HEK293T (cell line): Measurements from ENCODE around the gene TPK1.

Experiments
- CTCF ChIA-PET: fragments of 350-600 bp; formaldehyde crosslinking; extraction: SDS; loops from one replicate; lab custom pipeline; 2021; ENCODE audit warnings: antibody characterized with exemption, inconsistent platforms; lab: Yijun Ruan, JAX
- POLR2A ChIA-PET: fragments of 350-600 bp; formaldehyde crosslinking; extraction: SDS; loops from one replicate; lab custom pipeline; 2020; ENCODE audit warnings: antibody characterized with exemption, inconsistent platforms; lab: Yijun Ruan, JAX
- DNase-seq: peaks from one replicate; pipeline ENCODE4 v3.0.0; 2012; ENCODE audit warnings: mixed read lengths; ENCODE audit errors: extremely low spot score
- ARNT ChIP-seq: fragments of 450-650 bp; IDR thresholded peaks from 2 replicates; pipeline ENCODE4 v1.6.1; 2017; ENCODE audit warnings: mild to moderate bottlenecking
- BHLHE40 ChIP-seq: fragments of 450-650 bp; IDR thresholded peaks from 2 replicates; pipeline ENCODE4 v1.6.1; 2016; ENCODE audit warnings: mild to moderate bottlenecking, moderate library complexity, borderline replicate concordance
- CTBP1 ChIP-seq: fragments of 450-650 bp; IDR thresholded peaks from 2 replicates; pipeline ENCODE4 v1.6.1; 2016; ENCODE audit warnings: borderline replicate concordance
- ELF4 ChIP-seq: fragments of 450-650 bp; IDR thresholded peaks from 2 replicates; pipeline ENCODE4 v1.6.1; 2017; ENCODE audit warnings: antibody characterized with exemption
- FOXA1 ChIP-seq: fragments of 450-650 bp; IDR thresholded peaks from 2 replicates; pipeline ENCODE4 v1.6.1; 2016; ENCODE audit warnings: mild to moderate bottlenecking
- FOXK2 ChIP-seq: fragments of 450-650 bp; IDR thresholded peaks from 2 replicates; pipeline ENCODE4 v1.6.1; 2016; ENCODE audit warnings: mild to moderate bottlenecking
- FOXM1 ChIP-seq: fragments of 450-650 bp; IDR thresholded peaks from 2 replicates; pipeline ENCODE4 v1.6.1; 2017; ENCODE audit warnings: mild to moderate bottlenecking, borderline replicate concordance
- HDGF ChIP-seq: fragments of 450-650 bp; IDR thresholded peaks from 2 replicates; pipeline ENCODE4 v1.6.1; 2017; ENCODE audit warnings: antibody characterized with exemption, borderline replicate concordance
- L3MBTL2 ChIP-seq: fragments of 450-650 bp; conservative IDR thresholded peaks from 2 replicates; pipeline ENCODE4 v1.6.1; 2016; ENCODE audit warnings: mild to moderate bottlenecking
- LEF1 ChIP-seq: fragments of 450-650 bp; IDR thresholded peaks from 2 replicates; pipeline ENCODE4 v1.6.1; 2017; ENCODE audit warnings: mild to moderate bottlenecking, borderline replicate concordance
- NFRKB ChIP-seq: fragments of 450-650 bp; IDR thresholded peaks from 2 replicates; pipeline ENCODE4 v1.6.1; 2016; ENCODE audit warnings: mild to moderate bottlenecking, moderate library complexity
- SP1 ChIP-seq: fragments of 450-650 bp; IDR thresholded peaks from 2 replicates; pipeline ENCODE4 v1.6.1; 2017
- SUZ12 ChIP-seq: fragments of 450-650 bp; IDR thresholded peaks from 2 replicates; pipeline ENCODE4 v1.6.1; 2016; ENCODE audit warnings: mild to moderate bottlenecking
- TARDBP ChIP-seq: fragments of 450-650 bp; IDR thresholded peaks from 2 replicates; pipeline ENCODE4 v1.6.1; 2016
- ZNF384 ChIP-seq: fragments of 450-650 bp; IDR thresholded peaks from 2 replicates; pipeline ENCODE4 v1.6.1; 2016
- TF ChIP-seq, protein P1 (sequence below): fragments of 450-650 bp; IDR thresholded peaks from 2 replicates; pipeline ENCODE4 v1.6.1; 2016

The TPK1 gene

DNA sequence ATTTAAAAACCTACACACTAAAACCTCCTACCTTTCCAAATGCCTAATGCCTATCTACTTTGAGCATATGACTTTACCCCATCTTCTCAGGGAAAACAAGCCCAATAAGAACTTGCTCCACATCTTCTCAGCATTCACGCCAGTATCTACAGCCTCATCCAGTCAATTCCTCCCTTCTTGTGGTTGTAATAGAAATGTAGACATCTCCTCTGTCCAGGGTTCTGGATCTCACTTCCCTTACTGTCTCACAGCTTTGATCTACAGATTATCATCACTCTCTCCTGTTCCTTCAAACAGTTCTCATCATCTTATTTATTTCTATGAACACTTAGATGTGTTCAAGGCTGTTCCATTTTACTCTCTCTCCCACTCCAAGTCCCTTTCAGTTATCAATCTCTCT is 361.9 kb downstream of the TPK1 start:
- POLR2A ChIA-PET, result no interaction called here
- TF ChIP-seq NFRKB (no peak), L3MBTL2 (no peak), FOXA1 (no peak), CTBP1 (no peak), LEF1 (no peak), BHLHE40 (no peak), ELF4 (no peak), SP1 (no peak)
- CTCF ChIA-PET, result no interaction called here
- no peak for DNase-seq

DNA sequence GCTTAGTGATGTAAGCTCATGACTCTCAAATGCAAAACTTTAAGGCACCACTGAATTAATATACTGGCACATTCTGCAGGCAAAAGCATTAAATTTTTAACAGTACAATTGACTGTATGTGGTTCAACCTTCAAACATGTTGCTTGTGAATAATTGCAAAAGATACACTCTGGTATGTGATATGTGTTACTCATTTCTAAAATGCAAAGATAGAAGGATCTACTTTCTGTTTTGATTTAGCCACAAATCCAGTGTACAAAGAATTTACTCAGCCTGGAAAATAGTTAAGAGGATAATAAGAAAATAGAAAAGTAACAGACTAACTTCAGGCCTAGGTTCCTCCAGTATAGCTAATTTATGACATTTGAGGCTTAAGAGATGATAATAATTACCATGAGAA is 365.8 kb downstream of the TPK1 start:
- CTCF ChIA-PET, result no interaction called here
- POLR2A ChIA-PET, result no interaction called here
- TF ChIP-seq FOXK2 (no peak), SP1 (no peak), TARDBP (no peak), ARNT (no peak), FOXM1 (no peak), HDGF (no peak), BHLHE40 (no peak), FOXA1 (no peak), NFRKB (no peak), ZNF384 (no peak), ELF4 (no peak), SUZ12 (no peak), CTBP1 (no peak), LEF1 (no peak), L3MBTL2 (no peak)
- TF ChIP-seq, protein P1, sequence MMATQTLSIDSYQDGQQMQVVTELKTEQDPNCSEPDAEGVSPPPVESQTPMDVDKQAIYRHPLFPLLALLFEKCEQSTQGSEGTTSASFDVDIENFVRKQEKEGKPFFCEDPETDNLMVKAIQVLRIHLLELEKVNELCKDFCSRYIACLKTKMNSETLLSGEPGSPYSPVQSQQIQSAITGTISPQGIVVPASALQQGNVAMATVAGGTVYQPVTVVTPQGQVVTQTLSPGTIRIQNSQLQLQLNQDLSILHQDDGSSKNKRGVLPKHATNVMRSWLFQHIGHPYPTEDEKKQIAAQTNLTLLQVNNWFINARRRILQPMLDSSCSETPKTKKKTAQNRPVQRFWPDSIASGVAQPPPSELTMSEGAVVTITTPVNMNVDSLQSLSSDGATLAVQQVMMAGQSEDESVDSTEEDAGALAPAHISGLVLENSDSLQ, result no peak
- no peak for DNase-seq

DNA sequence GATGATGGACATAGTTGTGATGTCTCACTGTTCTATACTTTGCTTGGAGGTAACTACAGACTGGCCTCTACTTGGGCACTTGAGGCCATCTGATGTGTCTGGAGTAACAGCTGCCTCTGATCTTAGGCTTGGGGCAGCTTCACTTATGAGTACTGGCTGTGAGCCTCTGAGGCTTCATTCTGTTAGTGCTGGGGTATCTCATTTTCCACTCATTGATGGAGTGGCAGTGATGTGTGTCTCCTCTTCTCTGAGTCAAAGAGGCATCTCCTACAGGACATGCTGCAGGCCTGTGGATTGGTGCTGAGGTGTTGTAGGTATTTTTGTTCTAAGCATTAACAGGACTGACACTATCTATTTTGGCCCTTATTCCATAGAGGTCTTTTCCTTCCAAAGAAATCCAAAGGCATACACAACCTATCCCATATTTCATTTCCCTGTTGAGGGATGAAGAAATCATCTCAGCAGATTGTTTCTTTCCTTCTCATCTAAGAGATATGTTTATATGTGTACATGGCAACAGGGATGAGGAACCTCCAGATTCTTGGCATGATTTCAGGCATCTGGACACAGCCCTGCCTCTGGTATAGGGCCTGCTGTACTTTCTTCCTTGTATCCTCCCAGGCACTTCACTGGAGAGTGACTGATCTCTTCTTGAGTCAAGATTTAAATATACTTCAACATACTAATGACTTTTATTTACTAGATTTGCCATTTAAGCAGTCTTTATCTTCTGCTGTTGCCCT is 366.7 kb downstream of the TPK1 start:
- ChIA-PET CTCF (no interaction called here), POLR2A (no interaction called here)
- TF ChIP-seq BHLHE40, result no peak
- TF ChIP-seq, protein P1, result no peak
- TF ChIP-seq FOXA1, result no peak
- TF ChIP-seq CTBP1, result no peak
- DNase-seq, result no peak

DNA sequence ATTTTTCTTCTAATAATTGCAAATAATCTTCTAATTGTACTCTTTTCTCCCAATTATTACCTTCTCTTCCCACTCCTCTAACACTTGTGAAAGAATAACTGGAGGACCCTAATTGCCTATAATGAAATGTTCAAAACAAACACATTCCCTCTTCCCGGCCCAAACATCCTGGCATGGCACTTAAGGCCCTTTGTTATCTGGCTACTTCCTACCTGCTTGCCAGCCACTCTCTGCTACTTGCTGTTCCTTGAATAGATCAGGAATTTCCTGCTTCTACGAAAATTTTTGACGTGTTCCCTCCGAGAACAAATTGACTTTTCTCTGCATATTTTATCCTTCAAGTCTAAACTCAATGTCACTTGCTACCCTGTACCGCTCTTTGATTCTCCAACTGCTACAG is 376.2 kb downstream of the TPK1 start:
- ChIA-PET POLR2A (no interaction called here), CTCF (no interaction called here)
- TF ChIP-seq L3MBTL2 (no peak), ZNF384 (no peak), FOXK2 (no peak), BHLHE40 (no peak), NFRKB (no peak), FOXM1 (no peak), SP1 (no peak), HDGF (no peak)
- DNase-seq, result no peak

DNA sequence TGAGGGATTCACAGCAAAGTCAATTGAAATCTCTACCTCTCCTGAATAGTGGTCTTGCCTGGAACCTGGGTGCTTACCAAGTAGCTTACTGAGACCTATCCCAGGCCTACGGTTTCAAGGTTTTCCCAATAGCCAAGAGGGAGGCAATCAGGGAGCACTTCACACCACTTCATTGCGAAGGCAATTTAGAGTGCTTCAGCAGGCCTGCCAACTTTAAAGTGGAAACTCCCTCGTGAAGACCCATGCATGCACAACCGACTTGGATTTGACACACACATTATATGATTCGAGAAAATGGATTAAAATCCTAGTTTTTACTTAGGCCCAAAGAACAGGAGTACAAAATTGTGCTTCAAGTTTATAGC is 380.8 kb downstream of the TPK1 start:
- no peak for DNase-seq
- ChIA-PET POLR2A (no interaction called here), CTCF (no interaction called here)
- TF ChIP-seq FOXK2, result no peak
- TF ChIP-seq SUZ12, result no peak
- TF ChIP-seq BHLHE40, result no peak
- no peak for TF ChIP-seq FOXM1
- no peak for TF ChIP-seq ARNT
- no peak for TF ChIP-seq HDGF

DNA sequence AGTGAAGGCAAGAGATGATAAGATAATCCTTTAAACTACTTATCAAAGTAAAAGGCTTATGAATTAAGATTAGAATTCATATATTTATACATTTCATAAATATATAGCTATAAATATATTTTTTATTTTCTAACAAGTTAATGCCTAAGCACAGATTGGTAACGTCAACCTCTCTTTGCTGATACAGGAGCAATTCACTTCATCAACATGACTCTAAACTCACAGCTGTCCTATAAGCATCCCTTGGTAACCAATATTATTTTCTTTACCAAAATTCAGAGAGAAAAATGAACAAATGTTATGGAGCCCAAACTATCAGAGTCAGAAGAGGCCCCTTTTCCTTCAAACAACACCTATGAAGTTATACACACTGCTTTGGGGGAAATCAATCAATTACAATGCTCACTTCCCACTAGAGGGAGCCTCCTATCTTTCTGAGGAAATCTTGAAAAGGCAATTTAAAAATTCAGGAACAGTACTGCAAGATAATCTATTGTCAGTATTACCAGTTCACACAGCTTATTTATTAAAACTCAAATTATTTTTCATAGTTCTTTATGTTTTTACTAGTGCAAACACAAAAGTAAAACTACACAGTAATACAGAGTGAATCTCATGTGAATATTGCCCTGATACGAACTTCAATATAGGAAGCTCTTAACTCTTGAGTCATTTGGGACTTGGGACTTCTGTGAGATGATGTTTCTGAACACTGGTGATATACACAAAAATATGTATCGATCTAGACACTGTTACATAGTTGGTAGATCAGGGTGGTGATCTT is 381.4 kb downstream of the TPK1 start:
- POLR2A ChIA-PET, result no interaction called here
- CTCF ChIA-PET, result no interaction called here

More for the DNA sequence above, 381.4 kb downstream of the TPK1 start:
- no peak for DNase-seq
- TF ChIP-seq, protein P1, result no peak
- TF ChIP-seq LEF1 (no peak), CTBP1 (no peak), SUZ12 (no peak), FOXA1 (no peak), HDGF (no peak), TARDBP (no peak), ARNT (no peak), ELF4 (no peak), SP1 (no peak), NFRKB (no peak), L3MBTL2 (no peak)
